22Rv1 (cell line): ENCODE results near the gene LRMDA.

Experiments
- CTCF ChIP-seq: fragments of 450-650 bp; IDR thresholded peaks from 2 replicates; pipeline ENCODE4 v1.5.1; 2017; ENCODE audit warnings: mild to moderate bottlenecking
- ZFX ChIP-seq: fragments of 450-650 bp; IDR thresholded peaks from 2 replicates; pipeline ENCODE4 v1.6.1; 2017; ENCODE audit warnings: antibody characterized with exemption, borderline replicate concordance

DNA sequence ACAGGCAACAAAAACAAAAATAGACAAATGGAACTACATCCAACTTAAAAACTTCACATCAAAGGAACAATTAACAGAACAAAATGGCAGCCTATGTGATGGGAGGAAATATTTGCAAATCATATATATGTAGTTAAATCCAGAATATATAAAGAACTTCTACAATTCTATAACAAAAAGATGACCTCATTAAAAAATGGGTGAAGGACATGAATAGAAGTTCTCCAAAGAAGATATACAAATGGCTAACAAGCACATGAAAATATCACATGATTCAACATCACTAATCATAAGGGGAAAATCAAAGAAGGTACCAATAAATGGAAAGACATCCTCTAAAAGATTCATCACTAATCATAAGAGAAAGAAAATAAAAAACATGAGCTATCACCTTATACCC is 416.1 kb downstream of the LRMDA start:
- TF ChIP-seq CTCF (no peak), ZFX (no peak)
